GM19023 (cell line): ENCODE results near the gene NME3.

ENCODE experiments used
- ATAC-seq: cut with Tn5 transposase; IDR thresholded peaks from one replicate; pipeline ENCODE4 v1.9.1; 2021; ENCODE audit warnings: mild to moderate bottlenecking, moderate library complexity; ENCODE audit not compliant: unreplicated experiment

NME3 gene

DNA sequence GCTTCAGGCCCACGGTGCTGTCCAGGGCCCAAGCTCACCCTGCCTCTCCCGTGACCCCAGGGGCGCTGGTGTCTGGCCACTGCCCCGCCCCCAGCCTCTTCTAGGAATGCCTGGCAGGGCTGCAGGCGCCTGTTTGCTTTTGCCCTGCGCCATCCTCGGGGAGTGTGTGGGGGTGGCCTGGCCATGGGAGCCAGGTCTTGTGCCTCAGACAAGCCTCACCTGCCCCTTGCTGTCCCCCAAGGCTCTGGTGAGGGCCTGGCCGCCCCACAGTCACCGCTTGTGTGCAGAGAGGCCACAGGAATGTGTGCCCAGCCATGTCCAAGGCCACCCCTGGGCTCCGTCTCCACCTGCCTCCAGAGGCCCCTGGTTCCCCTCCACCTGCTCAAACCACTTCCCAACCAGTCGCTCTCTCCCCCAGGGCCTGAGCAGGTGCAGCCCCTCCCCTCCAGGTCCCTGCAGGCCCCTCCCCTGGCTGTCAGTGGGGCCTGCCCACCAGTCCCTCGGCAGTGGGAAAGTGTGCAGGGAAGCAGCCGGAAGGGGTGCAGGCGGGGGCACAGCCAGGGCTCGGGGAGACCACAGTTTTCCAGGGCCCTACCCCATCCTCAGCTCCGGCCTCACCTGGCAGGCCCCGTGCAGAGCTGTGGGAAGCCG is 23.0 kb upstream of the NME3 start:
- no peak for ATAC-seq

- ATAC-seq: no peak
These were observed 22.4 kb upstream of the NME3 start, which contains the start of gene IGFALS for GRCh38 chr16:1793578-1794220. Gene IGFALS, minus strand, starts transcription at chr16:1793705. Its CDS starts 53 bp downstream, at chr16:1793652.

DNA sequence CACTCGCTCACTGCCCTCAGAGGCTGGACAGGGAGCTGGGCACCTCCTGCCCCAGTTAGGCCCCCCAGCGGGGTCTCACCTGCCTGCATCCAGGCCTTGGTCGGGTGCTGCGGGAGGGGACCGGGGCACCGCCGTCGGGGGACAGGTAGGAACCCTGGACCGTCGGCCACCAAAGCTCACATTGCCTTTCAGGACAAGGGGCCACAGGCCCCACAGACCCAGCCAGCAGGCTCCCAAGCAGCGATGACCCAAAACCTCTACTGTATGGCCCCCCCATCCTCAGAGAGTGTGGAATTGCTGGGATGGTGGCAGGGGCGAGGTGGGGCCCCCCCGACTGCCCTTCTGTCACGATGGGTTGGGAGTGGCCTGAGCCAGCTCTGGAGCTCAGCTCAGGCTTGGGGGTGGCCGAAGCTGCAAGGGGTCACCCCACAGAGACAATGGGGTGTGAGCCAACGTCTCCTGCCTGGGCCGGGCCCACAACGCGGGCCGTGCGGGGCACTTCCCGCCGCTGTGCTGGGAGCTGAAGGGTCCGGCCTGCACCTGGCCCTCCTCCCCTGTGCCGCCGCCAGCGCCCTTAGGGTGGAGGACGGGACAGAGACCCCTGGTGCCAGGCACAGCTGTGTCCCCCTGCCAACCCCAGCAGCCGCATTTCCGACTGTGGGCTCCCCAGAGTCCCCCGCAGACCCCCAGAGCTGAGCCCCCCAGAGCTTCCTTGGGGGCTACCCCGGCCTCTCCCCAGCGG is 21.7 kb upstream of the NME3 start:
- ATAC-seq: no peak

- no peak for ATAC-seq
These were observed 20.8 kb upstream of the NME3 start for GRCh38 chr16:1791943-1792812.

DNA sequence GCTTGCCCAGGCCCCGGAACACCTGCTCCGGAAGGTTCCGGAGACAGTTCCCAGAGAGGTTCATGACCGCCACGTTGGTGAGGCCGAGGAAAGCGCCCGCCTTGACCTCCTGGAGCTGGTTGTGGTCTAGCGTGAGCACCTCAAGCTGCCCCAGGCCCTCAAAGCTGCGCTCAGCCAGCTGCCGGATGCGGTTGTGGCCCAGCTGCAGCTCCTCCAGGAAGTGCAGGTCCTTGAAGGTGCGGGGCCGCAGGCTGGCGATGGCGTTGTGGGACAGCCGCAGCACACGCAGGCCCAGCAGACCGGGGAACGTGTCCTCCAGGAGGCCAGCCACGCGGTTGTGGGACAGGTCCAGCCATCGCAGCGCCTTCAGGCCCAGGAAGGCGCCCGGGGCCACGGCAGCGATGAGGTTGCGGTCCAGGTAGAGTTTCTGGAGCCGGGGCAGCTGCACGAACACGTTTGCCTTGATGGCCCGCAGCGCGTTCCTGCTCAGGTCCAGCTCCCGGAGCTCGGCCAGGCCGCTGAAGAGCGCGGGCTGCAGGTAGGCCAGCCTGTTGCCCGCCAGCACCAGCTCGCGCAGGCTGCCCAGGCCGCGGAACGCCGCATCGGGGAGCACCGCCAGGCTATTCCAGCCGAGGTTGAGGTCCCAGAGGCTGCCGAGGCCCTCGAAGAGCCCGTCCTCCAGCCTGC is 20.1 kb upstream of the NME3 start:
- ATAC-seq: no peak

GRCh38 chr16:1790611-1791255 is 19.4 kb upstream of the NME3 start:
- no peak for ATAC-seq

- no peak for ATAC-seq
These were observed 18.9 kb upstream of the NME3 start for GRCh38 chr16:1790261-1790610.

DNA sequence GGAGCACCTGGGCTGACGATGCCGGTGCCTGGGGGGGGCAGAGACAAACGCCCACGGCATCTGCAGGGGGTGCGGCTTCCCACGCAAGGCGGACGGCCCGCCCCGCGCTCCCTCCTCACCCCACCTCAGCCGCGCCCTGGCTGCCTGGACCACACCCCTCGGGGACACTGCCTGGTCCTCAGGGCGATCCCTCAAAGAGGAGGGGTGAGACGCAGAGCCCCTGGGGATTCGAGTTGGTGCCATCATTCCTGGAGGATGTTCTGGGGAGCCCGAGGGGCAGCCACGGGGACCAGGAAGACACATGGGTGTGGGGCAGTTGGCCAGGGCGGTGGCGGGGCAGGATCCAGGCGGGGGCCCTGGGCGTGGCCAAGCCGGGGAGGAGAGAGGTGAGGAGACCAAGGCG is 18.3 kb upstream of the NME3 start:
- ATAC-seq: no peak

DNA sequence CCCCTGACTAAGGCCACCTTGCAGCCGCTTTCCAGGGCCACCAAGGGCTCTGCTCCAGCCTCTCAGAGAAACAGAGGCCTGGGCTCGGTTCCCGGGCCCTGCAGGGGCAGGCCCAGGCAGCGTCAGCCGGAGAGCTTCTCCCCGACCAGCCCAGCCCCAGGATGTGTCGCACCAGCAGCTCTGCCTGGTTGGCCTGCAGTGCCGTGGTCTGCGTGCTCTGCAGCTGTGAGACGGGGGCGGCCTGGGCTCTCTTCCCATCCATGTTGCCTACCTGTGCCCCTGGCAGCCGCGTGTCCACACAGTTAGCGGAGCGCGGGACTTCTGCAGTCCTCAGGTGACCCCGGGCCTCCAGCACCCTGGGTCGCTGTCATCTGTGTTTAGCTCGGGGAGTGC is 17.4 kb upstream of the NME3 start:
- no peak for ATAC-seq

DNA sequence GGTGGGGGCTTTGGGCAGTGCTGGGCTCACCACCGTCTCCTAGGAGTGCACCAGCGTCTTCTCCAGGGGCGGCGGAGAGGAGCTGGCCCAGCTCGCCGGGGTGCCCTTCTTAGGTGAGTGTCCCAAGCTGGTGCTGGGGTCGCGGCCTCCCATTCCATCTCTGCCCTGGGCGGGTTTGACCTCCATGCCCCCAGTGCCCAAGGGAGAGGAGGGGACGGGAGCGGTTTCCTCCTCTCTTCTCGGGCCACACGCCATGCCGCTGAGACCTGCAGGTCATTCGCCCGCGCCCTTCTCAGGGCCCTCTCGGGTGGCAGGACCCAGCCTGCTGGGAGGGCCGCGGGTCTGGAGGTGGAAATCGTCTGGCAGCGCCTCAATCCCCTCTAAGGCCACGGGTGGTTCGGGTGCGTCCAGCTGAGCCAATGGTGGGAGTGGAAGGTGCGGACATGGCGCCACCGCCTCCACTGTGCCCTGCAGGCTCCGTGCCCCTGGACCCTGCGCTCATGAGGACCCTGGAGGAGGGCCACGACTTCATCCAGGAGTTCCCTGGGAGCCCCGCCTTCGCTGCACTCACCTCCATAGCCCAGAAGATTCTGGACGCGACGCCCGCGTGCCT is 16.9 kb upstream of the NME3 start:
- no peak for ATAC-seq

DNA sequence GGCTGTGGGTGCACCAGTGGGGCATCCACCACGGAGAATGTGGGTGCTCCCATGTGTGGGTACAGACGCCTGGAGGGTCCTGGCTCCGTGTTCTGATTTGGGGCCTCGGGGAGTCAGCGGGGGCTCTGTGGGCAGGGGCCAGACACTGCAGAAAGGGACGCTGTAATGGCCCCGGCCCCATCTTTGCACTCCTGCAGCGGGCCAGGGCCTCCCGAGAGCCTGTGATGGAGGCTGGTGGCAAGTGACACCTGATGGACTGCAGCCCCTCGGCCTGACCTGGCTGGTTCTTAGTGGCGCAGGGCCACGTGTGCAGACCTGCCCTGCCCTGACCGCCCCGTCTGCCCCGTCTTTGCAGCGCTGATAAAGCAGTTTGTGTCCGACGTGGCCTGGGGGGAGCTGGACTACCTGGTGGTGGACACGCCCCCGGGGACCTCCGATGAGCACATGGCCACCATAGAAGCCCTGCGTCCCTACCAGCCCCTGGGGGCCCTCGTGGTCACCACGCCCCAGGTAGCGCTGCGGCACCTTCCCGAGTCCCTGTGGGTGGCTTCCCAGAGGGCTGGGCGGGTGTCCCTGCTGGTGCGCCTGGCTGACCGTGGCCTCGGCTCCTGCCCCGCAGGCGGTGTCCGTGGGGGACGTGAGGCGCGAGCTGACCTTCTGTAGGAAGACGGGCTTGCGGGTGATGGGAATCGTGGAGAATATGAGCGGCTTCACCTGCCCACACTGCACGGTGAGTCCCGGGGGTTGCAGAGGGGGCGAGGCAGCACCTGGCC is 16.2 kb upstream of the NME3 start:
- ATAC-seq: no peak

- no peak for ATAC-seq
These were observed 15.6 kb upstream of the NME3 start for GRCh38 chr16:1787056-1787321.

DNA sequence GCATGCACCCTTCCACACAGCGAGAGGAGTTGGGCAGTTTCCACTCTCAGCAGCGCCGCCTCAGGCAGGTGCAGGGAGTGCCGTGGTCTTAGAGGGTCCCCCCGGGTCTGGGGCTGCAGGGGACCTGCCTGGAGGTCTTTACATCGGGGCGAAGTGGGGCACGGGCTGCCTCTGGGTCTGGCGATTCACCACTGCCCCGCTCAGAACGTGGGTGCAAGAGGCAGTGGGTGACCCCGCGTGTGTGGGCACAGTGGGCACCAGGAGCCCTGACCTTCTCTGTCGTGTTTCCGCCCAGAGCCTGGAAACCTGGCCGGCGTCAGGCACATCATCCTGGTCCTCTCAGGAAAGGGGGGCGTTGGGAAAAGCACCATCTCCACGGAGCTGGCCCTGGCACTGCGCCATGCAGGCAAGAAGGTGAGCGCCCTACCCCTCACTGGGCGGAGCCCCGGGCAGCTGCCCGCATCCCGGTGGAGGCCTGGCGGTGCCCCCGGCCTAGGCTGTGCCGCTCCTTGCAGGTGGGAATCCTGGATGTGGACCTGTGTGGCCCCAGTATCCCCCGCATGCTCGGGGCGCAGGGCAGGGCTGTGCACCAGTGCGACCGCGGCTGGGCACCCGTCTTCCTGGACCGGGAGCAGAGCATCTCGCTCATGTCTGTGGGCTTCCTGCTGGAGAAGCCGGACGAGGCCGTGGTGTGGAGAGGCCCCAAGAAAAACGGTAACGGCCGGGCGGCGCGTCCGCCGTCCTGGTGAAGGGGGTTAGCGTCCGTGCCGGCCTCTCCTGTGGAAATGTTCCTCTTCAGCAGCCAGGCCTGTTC is 15.1 kb upstream of the NME3 start:
- ATAC-seq: no peak

DNA sequence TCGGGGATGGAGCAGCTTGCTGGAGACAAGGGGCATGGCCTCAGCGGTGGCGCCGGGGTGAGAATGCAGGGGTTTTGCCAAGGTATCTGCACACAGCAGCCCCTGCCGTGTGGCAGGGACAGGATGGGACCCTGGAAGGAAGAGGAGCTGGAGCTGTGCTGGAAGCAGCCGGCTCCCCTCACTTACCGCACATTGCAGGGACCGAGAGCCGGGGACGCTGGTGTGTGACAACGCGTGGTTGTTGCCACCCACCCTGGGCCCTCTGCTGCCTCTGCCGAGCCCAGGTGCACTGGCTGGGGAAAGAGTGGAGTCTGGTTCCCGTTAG is 14.5 kb upstream of the NME3 start:
- ATAC-seq: no peak

- no peak for ATAC-seq
These were observed 13.9 kb upstream of the NME3 start for GRCh38 chr16:1784977-1785845.

DNA sequence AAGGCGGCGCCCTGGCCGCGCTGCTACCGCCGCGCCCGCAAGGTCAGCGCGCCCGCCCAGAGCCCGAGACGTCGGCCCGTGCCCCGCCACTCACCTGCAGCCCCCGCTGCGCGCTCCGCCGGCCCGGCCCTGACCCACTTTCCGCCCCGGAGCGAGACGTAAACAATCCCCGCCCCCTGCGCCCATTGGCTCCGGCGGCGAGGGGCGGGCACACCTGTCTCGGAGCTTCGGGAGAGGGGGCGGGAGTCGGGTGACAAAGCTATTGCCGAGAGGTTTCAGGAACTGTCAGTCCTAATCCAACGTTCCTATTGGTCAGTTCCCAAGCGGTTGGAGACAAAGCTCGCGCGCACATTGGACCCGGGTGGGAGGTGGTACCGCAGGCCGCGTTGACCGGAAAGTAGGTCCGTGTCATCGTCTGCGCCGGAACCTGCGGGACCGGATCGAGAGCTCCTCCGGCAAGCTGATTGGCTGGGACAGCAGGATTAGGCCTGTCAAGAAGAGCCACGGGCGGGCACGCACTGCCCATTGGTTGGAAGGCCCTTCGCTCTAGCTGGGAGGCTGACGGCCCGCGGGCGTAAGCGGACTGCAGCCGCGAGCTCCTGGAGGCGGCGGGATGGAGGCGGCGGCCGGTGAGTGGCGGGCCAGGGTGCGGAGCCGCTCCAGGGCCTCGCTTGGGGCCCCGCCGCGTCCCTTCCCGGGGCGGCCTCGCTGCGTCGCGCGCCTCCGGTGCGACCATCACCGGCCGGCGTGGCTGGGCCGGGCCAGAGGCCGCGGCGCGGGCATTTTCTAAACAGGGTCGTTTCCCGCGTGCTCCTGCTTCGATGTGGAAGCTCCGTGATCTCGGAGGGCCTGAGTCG is 11.3 kb upstream of the NME3 start, which contains the start of the genes NUBP2 and SPSB3:
Gene NUBP2, plus strand, starts transcription at position 553 of the 857 bp plus-strand sequence. Its CDS starts 61 bp downstream, at position 614.
Gene SPSB3, minus strand, starts transcription at position 164 of the 857 bp plus-strand sequence. CDS start 1,088 bp downstream, outside the sequence.
- peak; percentile 84 for ATAC-seq
